Measurements from ENCODE around the gene ANTXR2.

ANTXR2 gene

DNA sequence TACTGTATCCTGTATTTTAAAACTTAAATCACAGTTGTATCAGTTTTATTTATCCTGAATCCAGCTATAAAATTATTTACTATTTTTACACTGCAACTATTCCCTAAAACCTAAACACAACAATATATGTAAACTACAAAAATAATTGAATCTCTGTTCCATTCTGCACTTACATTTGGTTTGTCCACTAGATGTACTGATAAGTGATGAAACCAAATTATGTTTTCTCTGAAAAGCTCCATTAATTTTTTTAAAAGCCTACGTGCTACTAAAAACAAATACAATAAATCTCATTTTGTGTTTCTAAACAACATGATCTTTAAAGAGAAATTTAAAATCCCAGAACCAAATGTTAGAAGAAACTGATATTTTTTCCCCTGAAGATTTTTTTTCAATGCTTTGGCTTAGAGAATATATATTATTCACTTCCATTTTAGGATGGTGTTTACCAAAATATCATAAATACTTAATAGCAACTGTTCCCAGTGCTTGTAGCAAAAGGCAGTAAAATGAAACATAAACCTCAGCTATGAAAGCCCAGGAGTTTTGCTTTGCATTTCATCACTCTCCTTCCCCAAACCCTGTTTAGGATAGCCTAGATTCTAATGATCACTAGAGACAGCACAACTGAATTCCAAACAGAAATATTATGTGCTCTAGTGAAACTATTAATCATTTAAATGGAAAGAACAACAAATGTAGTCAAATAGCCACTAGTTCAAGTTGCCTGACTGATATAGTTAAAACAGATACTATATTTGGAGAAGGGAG lies 19.7 kb downstream of the ANTXR2 start:
- Histone ChIP-seq H4K20me1 (ENCODE audit: insufficient read depth, low read length) (no peaks in the 10 kb centered on the region), H3K9me2 (replicated peaks; ENCODE audit: insufficient read depth, low read length) (no peaks in the 10 kb centered on the region), H3F3A (ENCODE audit: insufficient read depth, low read length) (no peaks in the 10 kb centered on the region), H3K27ac (ENCODE audit: low read length) (no peak overlapping the region), H3K79me2 (ENCODE audit: low read length) (no peaks in the 10 kb centered on the region), H3K9me3 (replicated peaks; ENCODE audit: insufficient read depth, low read length) (no peaks in the 10 kb centered on the region), H3K4me2 (ENCODE audit: low read depth, low read length) (no peak overlapping the region), H3K4me3 (ENCODE audit: low read length) (no peak overlapping the region), H3K27me3 (replicated peaks; ENCODE audit: insufficient read depth, low read length) (no peaks in the 10 kb centered on the region), H3K4me1 (ENCODE audit: low read length) (peaks cover 3% of the 10 kb centered on the region; the same call in 1 of the 2 replicates), H2AFZ (ENCODE audit: low read length) (no peak overlapping the region), H3K9ac (ENCODE audit: low read length) (no peak overlapping the region), H3K36me3 (replicated peaks; ENCODE audit: insufficient read depth, low read length) (no peaks in the 10 kb centered on the region)
- TF ChIP-seq, protein P1, sequence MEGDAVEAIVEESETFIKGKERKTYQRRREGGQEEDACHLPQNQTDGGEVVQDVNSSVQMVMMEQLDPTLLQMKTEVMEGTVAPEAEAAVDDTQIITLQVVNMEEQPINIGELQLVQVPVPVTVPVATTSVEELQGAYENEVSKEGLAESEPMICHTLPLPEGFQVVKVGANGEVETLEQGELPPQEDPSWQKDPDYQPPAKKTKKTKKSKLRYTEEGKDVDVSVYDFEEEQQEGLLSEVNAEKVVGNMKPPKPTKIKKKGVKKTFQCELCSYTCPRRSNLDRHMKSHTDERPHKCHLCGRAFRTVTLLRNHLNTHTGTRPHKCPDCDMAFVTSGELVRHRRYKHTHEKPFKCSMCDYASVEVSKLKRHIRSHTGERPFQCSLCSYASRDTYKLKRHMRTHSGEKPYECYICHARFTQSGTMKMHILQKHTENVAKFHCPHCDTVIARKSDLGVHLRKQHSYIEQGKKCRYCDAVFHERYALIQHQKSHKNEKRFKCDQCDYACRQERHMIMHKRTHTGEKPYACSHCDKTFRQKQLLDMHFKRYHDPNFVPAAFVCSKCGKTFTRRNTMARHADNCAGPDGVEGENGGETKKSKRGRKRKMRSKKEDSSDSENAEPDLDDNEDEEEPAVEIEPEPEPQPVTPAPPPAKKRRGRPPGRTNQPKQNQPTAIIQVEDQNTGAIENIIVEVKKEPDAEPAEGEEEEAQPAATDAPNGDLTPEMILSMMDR (IDR thresholded peaks at IDR 0.05; ENCODE audit: low read length): no peak
- TF ChIP-seq EZH2phosphoT487 (IDR thresholded peaks at IDR 0.05; ENCODE audit: low read length) (no peak), EZH2 (optimal IDR thresholded peaks at IDR 0.05; ENCODE audit: low read depth, low read length) (no peak)
- no peak for DNase-seq

DNA sequence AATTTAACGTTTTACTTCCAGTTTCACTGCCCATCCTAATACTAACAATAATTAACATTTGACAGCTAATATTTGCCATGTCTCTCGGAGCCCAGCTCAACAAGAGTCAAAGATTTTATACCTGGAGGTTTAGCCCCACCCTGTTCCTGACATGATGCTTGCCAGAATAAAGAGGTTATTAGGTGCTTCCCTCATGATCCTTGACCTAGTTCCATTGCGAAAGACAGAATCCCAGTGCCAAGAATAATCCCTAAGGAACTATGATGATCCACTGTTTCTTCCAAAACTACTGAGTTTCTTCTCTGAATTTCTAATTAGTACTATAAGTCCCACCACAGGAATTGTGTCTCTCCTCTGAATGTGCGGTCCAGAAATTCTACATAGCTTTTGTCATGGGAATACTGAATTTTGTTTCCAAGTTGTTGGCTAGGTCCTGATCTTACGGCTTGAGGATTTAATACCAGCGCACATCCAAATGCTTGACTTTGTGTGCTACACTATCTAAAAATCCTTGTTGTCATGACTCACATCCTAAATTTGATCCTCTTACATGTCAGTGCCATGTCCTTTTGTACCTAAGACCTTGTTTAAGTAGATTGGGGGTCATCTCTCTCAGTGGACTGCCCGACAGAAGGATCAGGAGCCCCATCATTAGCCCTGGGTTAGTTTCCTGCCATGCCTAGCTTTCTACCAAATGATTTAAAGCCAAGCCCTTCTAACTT lies 23.1 kb downstream of the ANTXR2 start:
- Histone ChIP-seq H3K4me3 (ENCODE audit: low read length) (no peak overlapping the region), H3K9ac (ENCODE audit: low read length) (no peak overlapping the region), H3K79me2 (ENCODE audit: low read length) (no peaks in the 10 kb centered on the region), H3K27ac (ENCODE audit: low read length) (no peak overlapping the region), H3K4me1 (ENCODE audit: low read length) (no peaks in the 10 kb centered on the region), H3K4me2 (ENCODE audit: low read depth, low read length) (no peak overlapping the region), H3K9me3 (replicated peaks; ENCODE audit: insufficient read depth, low read length) (no peaks in the 10 kb centered on the region), H2AFZ (ENCODE audit: low read length) (no peak overlapping the region), H3F3A (ENCODE audit: insufficient read depth, low read length) (no peaks in the 10 kb centered on the region), H3K9me2 (replicated peaks; ENCODE audit: insufficient read depth, low read length) (no peaks in the 10 kb centered on the region), H4K20me1 (ENCODE audit: insufficient read depth, low read length) (no peaks in the 10 kb centered on the region), H3K36me3 (replicated peaks; ENCODE audit: insufficient read depth, low read length) (no peaks in the 10 kb centered on the region), H3K27me3 (replicated peaks; ENCODE audit: insufficient read depth, low read length) (no peaks in the 10 kb centered on the region)
- DNase-seq: no peak
- TF ChIP-seq EZH2 (optimal IDR thresholded peaks at IDR 0.05; ENCODE audit: low read depth, low read length): no peak
- TF ChIP-seq, protein P1 (IDR thresholded peaks at IDR 0.05; ENCODE audit: low read length): no peak

DNA sequence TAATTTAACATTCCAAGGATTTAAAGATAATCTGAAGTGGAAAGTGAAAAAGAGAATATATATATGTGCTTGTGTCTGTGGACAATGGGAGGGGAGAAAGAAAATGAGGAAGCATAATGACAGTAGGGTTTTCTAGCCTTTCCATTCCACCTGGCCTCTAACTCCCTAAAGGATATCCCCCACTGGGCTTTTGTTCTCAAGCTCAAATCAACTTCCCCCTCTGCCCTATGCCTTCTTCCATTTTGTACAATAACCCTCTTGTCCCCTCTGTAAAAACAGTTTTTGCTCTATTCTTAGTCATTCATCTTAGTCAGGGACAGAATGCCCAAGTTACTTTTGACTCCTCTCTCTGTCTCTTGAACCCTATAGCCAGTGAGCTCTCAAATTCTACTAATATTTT lies 23.6 kb downstream of the ANTXR2 start:
- Histone ChIP-seq H3K4me1 (ENCODE audit: low read length) (no peaks in the 10 kb centered on the region), H3F3A (ENCODE audit: insufficient read depth, low read length) (no peaks in the 10 kb centered on the region), H3K36me3 (replicated peaks; ENCODE audit: insufficient read depth, low read length) (no peaks in the 10 kb centered on the region), H3K9me3 (replicated peaks; ENCODE audit: insufficient read depth, low read length) (no peaks in the 10 kb centered on the region), H3K9ac (ENCODE audit: low read length) (no peak overlapping the region), H3K9me2 (replicated peaks; ENCODE audit: insufficient read depth, low read length) (no peaks in the 10 kb centered on the region), H3K4me3 (ENCODE audit: low read length) (no peak overlapping the region), H2AFZ (ENCODE audit: low read length) (no peak overlapping the region), H3K27ac (ENCODE audit: low read length) (no peak overlapping the region), H3K4me2 (ENCODE audit: low read depth, low read length) (no peak overlapping the region), H3K27me3 (replicated peaks; ENCODE audit: insufficient read depth, low read length) (no peaks in the 10 kb centered on the region), H4K20me1 (ENCODE audit: insufficient read depth, low read length) (no peaks in the 10 kb centered on the region), H3K79me2 (ENCODE audit: low read length) (no peaks in the 10 kb centered on the region)
- TF ChIP-seq, protein P1 (IDR thresholded peaks at IDR 0.05; ENCODE audit: low read length): no peak
- TF ChIP-seq EZH2 (optimal IDR thresholded peaks at IDR 0.05; ENCODE audit: low read depth, low read length): no peak
- no peak for TF ChIP-seq EZH2phosphoT487 (IDR thresholded peaks at IDR 0.05; ENCODE audit: low read length)
- DNase-seq: no peak

Data from MM.1S (cell line).